GDM1 (cell line): ENCODE measurements around the gene ZNF320.
A peak's percentile ranks its signal among the peaks of the same experiment; 100 is the strongest.
"Not testable (repeated sequence)": the region's sequence is repeated elsewhere in the genome, so short reads cannot be mapped to it uniquely, and the experiment has no call there.

Experiments
- DNase-seq: peaks from one replicate; lab custom pipeline; 2025; lab: John Stamatoyannopoulos, UW

The ZNF320 gene

DNA sequence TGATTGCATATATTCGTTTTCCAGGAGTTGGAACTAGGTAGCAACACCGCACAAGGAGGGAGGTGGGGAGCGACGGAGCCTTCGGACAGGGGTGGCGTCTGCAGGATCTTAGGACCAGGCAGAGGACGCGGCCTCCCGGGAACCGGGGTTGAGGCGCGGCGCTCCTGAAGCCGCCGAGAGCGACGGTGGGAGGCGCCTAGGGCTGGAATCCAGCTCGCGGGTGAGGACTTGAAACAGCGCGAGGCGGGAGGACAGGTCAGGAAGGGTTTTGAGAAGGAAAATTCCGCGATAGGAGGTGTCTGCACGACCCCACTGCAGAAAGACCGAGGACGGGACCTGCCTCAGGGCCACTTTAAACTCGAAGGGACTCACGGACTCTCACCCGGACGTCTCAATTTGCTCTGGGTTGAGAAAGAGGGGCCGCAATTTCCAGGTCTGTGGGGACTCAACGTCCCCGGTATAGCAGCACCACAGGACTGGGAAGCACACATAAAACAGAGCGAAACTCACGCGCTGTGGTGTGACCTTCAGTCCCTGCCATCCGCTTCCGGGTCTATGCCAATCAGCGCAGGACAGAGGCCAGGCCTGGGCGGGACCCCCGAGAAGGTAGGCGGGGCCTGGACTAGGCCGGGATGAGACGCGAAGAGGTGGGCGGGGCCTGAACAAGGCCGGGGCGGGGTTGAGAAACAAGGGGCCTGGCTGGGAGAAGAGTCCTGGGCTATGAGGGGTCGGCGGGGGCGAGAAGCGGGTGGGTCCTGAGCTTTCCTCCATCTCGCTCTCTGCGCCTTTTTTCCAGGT is at the start of gene ZNF320:
TSS of gene ZNF320 (minus strand) at position 498 of the 798 bp plus-strand sequence. CDS start 7,380 bp downstream, outside the sequence.
- peak; percentile 90 for DNase-seq

DNA sequence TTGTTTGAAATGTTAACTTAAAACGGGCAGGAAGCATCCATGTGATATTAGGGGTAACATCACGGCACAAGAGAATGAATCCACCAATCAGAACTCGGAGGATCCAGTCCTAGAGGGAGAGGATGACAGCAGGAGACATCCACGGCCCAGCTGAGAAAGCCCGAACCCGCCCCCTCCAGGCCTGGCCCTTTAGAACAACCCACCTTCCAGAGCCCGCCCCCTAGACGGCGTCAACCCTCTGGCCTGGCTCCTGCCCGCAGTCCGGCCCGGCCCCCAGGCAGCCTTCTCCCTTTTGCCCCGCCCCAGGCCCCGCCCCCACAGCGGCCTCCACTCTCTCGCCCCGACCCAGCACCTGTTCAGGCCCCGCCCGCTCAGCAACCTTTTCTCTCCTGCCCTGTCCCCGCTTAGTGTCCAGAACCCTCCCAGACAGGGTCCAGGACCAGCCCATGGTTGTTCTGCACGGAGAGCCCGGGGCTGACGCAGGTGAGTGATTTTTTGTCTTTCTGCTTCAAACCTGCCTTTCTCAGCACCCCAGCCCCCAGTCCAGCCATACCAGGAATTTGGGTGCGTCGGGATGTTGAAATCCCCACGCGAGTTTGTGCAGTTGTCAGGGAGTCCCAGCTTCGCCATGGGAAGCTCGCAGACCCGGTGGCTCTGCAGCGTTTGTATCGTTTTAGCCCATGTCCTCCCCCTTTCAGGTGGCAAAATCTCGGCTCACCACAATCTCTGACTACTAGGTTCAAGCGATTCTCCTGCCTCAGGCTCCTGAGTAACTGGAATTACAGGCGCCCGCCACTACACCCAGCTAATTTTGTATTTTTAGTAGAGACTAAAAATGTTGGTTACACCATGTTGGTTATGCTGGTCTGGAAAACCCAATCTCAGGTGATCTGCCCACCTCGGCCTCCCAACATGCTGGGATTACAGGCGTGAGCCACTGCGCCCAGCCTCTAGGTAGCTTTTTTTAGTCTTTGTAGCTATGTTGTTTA is 49.2 kb upstream of the ZNF320 start:
- no peak for DNase-seq

DNA sequence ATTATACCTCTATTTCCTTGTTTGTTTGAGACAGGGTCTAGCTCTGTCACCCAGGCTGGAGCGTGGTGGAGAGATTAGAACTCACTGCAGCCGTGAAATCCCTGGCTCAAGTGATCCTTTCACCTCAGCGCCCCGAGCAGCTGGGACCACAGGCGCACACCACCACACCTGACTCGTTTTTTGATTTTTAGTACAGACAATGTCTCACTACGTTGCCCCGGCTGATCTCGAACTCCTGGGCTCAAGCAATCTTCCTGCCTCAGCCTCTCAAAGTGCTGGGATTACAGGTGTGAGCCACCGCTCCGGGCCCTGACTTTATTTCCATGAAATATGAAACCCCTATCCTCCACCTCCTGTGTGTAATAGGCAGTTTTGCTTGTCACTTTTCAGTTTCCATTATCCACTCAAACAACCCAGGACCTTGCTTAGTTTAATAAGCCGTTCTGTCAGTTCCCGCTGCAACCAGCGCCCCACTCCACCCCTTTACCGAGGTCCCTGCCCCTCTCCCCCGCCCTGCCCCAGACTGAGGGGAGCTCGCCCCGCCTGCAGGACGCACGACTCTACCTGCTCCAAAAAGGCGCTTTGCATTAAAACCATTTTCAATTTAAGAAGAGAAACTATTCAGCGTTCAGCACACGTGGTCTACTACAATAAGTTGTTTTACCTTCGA is 48.4 kb upstream of the ZNF320 start:
- no peak for DNase-seq

DNA sequence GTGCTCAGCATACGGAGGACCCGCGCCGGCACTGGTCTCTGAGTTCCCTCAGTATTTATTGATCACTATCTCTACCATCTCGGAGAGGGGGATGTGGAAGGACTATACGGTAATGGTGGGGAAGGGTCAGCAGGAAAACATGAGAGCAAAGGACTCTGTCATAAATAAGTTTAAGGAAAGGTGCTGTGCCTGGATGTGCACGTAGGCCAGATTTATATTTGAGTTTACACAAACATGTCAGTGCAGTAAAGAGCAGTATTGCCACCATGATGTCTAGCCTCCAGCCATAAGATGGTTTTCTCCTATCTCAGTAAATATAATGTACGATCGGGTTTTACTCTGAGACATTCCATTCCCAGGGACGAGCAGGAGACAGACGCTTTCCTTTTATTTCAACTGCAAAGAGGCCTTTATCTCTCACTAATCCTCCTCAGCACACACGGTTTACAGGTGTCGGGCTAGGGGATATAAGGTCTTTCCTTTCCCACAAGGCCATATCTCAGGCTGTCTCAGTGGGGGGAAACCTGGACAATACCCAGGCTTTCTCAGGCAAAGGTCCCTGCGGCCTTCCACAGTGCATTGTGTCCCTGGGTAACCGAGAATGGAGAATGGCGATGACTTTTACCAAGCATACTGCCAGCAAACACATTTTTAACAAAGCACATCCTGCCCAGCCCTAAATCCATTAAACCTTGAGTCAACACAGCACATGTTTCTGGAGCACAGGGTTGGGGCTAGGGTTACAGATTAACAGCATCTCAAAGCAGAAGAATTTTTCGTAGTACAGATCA is 47.5 kb upstream of the ZNF320 start:
- DNase-seq: not testable (repeated sequence)

DNA sequence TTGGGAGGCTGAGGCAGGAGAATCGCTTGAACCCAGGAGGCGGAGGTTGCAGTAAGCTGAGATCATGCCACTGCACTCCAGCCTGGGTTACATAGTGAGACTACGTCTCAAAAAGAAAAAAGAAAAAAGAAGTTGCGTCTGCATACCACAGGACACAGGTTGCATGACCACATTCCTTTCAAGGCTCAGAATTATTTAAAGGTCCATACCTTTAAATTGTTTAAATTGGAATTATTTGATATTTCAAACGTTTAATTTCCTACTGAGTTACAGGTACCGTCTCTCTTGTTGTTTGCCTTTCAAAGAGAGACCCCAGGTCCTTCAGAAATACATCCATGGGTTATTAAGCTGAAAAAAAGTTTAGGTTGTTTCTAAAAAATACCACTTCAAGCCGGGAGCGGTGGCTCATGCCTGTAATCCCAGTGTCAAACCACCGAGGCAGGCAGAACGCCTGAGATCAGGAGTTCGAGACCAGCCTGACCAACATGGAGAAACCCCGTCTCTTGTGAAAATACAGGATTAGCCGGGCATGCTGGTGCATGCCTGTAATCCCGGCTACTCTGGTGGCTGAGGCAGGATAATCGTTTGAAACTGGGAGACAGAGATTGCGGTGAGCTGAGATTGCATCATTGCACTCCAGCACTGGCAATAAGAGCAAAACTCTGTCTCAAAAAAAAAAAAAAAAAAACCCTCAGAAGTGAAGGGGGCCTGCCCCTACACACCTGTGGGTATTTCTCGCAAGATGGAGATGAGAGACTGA is 46.6 kb upstream of the ZNF320 start:
- no peak for DNase-seq

DNA sequence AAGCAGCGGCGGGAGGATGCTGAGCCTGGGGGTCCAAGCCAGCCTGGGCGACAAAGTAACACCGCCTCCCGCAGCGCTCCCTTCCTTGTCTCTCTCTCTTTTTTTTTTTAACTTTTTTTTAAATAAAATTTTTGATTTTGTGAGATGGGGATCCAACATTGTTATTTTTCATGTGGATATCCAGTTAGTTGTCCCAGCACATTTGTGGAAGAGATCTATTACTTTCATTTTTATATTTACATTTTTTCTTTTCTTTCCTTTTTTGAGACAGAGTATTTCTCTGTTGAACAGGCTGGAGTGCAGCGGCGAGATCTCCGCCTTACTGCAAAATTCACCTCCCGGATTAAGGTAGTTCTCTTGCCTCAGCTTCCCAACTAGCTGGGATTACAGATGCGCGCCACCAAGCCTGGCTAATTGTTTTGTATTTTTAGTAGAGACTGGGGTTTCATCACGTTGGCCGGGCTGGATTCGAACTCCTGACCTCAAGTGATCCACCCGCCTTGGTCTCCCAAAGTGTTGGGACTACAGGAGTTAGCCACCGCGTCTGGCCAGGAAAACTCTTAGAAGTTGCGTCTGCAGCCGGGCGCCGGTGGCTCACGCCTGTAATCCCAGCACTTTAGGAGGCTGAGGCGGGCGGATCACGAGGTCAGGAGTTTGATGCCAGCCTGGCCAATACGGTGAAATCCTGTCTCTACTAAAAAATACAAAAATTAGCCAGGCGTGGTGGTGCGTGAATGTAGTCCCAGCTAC is 45.9 kb upstream of the ZNF320 start:
- no peak for DNase-seq

DNA sequence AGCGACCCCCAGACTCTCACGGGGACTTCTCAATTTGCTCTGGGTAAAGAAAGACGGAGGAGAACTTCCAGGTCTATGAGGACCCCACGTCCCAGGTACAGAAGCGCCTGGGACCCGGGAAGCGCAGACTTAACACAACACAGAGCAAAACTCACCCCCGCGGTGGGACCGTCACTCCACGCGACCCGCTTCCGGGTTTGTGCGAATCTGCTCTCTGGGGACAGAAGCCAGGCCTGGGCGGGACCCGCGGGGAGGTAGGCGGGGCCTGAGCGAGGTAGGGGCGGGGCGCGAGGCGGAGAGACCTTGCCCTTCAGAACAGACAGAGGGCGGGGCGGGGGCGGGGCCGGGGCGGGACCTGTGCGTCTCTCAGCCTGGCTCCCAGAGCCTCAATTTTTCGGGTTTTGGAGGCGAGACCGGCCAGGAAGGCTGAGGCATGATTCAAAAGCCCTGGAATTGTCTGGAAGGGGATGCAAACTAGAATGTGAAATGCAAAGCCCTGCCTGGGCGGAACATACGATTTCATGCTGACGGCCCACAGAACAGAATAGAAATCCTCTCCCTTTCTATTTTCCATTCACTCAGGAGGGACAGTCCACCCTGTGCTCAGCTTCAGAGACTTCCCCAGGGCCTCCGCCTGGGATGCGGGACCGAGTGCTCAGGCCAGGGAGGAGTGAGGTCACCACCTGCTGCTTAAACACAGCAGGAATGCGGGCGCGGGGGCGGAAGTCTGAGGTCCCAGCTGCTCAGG is 45.1 kb upstream of the ZNF320 start:
- DNase-seq: peak; percentile 90

DNA sequence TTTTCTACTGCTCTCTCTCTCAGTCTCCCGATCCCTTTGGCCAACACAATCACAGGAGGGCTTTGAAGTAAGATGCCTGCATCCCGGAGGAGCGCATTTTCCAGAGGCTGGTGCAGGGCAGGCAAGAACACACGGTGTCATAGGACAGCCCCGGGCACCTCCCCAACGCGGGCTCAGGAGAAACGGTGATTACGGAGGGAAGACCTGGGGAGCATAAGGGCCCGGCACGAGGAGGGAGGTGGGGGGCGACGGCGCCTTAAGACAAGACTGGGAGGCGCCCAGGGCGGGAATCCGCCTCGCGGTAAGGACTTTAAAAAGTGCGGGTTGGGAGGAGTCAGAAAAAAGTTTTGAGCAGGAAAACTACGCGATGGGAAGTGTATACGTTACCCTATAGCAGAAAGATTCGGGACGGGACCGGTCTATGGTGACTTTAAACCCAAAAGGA is 44.5 kb upstream of the ZNF320 start:
- DNase-seq: peak; percentile 4

DNA sequence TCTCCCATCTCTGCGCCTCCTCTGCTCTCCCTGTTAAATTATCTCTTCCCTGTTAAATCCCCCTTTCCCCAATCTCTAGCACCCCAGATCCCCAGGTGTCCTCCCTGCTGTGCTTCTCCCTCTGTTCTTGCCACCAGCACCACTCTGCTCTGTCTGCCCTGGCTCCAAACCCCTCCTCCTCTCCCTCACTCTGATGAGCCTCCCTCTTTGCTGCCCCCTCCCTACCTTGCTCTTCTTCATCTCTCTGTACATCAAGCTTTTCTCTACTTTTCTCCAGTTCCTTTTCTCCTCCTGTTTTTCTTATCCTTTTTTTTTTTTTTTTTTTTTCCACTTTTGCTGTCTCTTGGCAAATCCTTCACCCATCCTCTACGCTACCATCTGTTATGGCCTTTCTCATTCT is 44.1 kb upstream of the ZNF320 start:
- DNase-seq: peak; percentile 0

DNA sequence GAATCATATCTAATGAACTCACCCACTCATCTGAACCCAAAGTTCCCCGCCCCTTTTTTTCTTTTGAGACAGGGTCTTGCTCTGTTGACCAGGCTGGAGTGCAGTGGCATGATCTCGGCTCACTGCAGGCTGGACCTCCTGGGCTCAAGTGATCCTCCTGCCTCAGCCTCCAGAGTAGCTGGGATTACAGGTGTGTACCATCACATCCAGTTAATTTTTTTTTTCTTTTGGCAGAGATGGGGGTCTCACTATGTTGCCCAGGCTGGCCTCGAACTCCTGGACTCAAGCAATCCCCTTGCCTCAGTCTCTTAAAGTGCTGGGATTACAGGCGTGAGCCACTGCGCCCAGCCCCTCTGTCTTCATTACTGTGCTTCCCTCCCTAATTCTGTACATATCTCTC is 43.5 kb upstream of the ZNF320 start:
- not testable (repeated sequence) for DNase-seq

DNA sequence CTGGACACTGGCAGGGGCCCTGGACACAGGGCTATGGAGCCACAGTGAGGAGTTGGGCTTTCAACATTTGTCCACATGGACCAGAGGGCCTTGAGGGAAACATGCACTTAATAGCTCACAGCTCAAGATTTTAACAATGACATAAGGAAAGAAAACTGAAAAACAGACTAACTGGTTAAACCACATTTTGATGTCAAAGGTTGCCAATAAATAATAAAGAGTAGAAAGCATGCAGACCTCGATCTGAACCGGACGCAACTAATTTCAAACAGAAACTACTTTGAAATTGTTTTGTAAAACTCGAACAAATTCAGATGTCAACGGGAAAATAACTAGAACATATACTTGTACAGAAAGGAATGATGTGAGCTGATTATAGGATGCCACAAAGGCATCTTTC is 41.3 kb upstream of the ZNF320 start:
- DNase-seq: no peak

DNA sequence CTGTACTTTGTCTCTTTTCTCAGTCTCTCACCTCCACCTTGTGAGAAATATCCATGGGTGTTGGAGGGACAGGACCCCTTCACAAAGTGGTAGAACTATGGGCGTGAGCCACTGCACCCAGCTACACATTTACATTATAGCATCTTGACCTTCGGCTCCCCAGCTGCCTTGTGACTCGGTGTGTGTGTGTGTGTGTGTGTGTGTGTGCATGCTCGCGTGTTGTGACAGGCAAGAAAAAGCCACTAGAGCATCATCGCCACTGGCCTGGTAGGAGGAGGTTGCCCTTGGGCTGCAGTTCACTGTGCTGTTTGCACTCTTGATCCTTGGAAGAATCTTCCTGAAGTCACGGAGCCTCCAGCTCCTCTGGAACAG is 39.5 kb upstream of the ZNF320 start:
- no peak for DNase-seq

DNA sequence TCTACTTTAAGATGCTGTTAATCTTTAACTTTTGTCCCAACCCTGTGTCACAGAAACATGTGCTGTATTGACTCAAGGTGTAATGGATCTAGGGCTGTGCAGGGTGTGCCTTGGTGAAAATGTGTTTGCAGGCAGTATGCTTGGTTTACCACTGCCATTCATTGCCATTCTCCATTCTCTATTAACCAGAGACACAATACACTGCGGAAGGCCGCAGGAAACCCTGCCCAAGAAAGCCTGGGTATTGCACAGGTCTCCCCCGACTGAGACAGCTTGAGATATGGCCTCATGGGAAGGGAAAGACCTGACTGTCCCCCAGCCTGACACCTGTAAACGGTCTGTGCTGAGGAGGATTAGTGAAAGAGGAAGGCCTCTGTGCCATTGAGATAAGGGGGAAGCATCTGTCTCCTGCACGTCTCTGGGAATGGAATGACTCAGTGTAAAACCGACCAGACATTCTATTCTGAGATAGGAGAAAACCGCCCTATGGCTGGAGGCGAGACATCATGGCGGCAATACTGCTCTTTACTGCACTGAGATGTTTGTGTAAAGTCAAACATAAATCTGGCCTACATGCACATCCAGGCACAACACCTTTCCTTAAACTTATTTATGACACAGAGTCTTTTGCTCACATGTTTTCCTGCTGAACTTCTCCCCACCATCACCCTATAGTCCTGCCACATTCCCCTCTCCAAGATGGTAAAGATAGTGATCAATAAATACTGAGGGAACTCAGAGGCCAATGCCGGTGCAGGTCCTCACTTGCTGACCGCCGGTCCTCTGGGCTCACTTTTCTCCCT is 38.9 kb upstream of the ZNF320 start:
- DNase-seq: peak; percentile 94

DNA sequence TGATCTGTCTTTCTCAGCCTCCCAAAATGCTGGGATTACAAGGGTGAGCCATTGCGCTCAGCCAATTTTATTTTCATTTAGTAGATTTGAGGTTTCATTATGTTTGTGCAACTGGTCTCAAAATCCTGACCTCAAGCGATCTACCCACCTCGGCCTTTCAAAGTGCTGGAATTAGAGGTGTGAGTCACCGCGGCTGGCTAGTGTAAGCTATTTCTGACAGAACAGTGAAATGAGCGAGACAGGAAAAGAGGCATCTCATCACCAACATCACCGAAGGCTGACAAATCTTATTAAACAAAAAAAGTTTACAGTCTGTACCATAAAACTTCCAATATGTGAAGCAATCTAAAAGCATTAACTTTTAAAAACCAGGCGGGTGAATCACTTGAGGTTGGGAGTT is 38.0 kb upstream of the ZNF320 start:
- no peak for DNase-seq

DNA sequence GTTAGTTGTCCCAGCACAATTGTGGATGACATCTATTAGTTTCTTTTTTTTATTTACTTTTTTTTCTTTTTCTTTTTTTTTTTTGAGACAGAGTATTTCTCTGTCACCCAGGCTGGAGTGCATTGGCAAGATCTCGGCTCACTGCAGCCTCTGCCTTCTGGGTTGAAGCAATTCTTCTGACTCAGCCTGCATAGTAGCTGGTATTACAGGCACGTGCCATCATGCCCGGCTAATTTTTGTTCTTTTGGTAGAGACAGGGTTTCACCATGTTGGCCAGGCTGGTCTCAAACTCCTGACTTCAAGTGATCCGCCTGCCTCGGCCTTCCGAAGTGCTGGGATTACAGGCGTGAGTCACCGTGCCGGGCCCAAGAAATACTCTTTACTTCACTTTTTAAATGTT is 27.2 kb upstream of the ZNF320 start:
- not testable (repeated sequence) for DNase-seq

DNA sequence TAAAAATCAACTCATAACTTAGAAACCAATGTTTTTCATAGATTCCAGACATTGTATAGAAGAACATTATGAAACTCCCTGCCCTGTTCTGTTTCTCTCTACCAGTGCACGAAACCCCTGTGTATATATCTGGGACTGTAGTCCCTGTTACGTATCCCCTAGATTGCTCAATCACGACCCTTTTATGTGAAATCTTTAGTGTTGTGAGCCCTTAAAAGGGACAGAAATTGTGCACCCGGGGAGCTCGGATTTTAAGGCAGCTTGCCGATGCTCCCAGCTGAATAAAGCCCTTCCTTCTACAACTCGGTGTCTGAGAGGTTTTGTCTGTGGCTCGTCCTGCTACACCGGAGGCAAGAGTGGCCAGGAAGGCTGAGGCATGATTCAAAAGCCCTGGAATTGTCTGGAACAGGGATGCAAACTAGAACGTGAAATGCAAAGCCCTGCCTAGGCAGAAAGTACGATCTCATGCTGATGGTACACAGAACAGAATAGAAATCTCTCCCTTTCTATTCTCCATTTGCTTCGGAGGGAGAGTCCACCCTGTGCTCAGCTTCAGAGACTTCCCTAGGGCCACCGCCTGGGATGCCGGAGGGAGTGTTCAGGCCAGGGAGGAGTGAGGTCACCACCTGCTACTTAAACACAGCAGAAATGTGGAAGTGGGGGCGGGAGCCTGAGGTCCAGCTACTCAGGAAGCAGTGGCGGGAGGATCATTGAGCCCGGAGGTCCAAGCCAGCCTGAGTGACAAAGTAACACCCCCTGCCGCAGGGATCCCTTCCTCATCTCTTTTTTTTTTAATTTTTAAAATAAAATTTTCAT is 26.6 kb upstream of the ZNF320 start:
- DNase-seq: peak; percentile 41
